ENCODE data around the gene XPNPEP2. TPM values are rescaled to one million over a fixed set of nuclear protein-coding genes. Genes with fewer than 3 reads are reported as not detected.

XPNPEP2 gene
- total RNA-seq, 1 donor from 2014 or later, result 0.31 TPM

GRCh38 chrX:129780441-129781105 is 41.8 kb downstream of the XPNPEP2 start:
- DNase-seq, result no peak

DNA sequence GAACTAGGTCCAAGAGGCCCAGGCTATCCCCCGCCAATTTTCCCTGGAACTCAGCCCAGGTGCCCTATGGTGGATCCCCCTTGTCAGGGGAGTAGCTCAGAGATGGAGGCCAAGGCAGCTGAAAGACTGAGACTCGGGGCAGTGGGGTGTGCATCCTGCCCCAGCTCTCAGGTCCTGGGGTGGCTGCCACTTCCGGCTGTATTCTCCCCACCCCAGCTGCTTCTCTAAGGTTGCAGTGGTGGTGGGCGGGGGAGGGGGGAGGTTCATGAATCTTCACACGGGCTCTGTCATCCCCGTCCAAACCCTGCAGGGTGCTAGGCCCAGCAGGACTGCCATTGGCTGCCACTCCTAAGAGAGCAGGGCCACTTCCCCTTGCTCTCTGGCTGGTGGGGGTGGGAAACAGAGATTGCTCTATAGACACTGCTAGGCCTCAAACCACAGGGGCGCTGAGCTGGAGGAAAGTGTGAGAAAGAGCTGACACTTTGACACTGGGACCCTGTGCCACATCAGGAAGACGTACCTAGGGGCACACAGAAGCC is 42.4 kb downstream of the XPNPEP2 start:
- DNase-seq, result no peak

DNA sequence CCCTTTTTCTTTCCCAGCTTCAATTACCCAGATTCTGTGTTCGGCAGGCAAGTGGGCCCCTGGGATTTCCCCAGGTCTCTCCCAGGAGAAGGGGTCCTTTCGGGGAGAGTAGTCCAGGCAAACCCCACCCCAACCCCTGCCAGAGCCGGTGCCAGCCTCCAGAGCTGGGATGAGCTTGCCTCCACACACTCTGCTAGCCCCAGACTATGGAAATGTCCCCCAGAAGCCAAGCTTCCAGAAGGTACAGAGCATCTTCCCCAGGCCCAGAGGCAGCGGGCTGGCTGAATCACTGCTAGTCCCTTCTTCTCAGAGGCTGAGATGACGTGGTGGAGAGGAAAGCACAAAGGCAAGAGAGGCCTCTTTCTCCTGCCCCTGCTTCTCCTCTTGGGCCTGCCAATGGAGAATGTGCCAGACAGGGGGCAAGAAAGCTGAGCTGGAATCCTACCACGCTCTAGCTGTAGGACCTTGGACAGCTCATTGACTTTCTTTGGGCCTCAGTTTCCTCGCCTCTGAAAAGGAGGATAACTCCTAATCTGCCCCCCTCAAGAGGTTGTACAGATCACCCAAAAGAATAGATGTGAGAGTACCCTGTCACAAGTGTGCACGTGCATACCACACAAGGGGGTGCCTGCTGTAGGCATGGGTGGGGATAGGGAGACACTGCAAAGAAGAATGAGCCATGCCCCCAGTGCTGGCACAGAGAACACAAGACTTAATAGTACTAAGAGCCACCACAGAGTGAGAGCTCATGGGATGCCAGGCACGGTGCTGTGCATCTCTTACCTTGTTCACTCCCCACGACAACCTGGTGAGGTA is 43.1 kb downstream of the XPNPEP2 start:
- DNase-seq, result no peak

DNA sequence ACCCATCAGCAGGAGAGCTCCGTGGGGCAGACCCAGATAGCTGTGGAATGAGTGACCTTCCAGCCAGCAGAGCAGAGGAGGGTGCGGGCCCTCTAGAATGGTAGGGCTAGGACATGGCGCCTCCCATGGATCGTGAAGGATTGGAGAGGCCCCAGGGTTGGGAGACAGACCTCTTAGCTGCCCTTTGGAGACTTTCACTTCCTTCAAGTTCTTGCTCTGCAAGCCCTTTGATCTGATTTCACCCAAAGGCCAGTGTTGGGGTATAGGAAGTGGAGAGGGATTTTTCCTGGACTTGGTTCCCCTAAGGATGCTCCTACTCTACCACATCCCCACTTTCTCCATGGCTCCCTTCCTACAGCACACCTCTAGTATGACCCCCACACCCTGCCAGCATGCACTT is 43.9 kb downstream of the XPNPEP2 start:
- DNase-seq, result no peak

- no peak for DNase-seq
These were observed 44.5 kb downstream of the XPNPEP2 start for GRCh38 chrX:129783291-129783713.

DNA sequence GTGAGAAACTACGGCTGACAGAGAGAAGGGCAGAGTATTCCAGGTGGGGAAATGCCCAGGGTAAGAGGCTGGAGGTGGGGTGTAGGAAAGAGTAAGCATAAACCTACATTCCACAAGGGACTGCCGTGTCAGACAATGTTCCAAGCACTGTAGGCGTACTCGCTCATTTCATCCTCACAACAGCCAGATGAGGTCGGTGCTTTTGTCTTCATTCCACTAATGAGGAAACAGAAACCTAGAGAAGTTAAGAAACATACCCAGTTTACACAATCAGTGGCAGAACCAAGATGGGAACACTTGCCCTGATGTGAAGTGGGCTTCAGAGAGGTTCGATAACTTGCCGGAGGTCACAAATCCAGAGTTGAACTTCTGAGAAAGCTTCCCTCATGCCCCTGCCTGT is 45.6 kb downstream of the XPNPEP2 start:
- no peak for DNase-seq

DNA sequence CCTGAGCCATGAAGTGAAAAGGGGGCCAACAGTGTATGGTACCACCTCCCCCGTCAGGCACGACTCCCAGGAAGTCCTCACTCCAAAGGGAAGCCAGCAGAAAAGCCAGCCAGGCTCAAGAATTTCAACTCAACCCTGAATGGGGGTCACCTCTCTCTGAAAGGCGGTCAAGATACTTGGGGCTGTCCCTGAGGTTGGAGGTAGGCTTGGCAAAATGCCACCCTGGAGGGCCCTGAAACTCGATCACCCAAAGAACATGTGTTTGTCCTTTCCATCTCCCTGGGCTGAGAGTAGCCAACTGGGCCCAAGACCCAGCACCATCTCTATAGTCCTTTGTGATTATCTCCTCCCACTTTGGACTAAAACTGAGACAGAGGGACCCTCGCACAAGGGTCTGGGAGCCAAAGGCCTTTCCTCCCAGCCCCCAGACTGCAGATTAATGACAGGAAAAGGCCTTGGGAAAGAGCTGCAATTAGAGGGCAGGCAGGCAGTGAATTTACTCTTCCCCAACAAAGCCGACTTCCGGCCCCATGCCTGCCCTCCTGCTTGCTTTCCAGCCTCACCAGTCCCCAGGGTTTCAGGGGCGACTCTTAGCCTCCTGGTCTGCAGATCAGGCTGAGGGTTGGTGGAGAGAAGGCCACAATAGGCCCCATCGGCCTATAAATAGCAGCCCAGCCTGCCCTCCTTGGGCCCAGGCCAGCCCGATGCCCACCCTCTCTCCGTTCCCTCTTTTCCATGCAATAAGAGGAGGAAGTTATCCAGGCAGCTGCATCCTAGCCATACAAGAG is 46.6 kb downstream of the XPNPEP2 start:
- DNase-seq, result no peak

GRCh38 chrX:129786210-129786651 is 47.5 kb downstream of the XPNPEP2 start:
- DNase-seq, result no peak

GRCh38 chrX:129787336-129788055 is 48.7 kb downstream of the XPNPEP2 start:
- no peak for DNase-seq

DNA sequence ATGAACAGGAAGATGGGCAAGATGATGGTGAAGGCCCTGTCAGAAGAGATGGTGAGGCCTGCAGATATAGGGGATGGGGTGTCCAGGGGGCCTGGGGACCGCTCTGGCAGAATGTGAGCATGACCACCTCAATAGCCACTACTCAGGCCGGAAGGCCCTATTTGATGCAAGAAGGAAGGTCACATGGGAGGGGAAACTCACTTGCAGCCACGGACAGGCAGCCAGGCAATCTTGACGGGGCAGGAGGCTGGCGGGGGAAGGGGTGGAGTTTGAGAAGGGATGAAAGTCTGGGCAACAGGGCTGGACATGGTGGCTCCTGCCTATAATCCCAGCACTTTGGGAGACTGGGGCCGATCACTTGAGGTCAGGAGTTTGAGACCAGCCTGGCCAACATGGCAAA is 49.7 kb downstream of the XPNPEP2 start:
- DNase-seq, result no peak

- DNase-seq, result no peak
These were observed 51.4 kb downstream of the XPNPEP2 start for GRCh38 chrX:129790146-129790545.

- DNase-seq, result no peak
These were observed 52.0 kb downstream of the XPNPEP2 start for GRCh38 chrX:129790808-129791207.

DNA sequence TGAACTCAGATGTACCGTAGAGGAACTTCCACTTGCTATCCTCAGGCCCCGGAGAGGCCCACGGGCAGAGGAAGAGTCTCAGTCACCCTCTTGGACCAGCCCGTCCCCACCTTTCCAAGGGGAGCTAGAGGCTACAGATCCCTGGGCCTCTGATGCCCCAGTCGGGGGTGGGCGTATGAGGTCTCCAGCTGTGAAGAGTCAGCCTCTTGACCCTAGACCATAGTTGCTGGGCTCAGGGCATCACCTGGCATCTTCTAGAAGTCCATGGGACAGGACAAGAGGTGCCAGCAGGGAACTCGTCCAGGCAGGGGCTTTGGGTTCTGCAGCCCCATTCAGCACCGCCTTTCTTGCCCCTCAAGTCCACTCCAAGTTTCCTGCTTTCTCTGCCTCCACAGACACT is 52.6 kb downstream of the XPNPEP2 start:
- DNase-seq, result no peak

DNA sequence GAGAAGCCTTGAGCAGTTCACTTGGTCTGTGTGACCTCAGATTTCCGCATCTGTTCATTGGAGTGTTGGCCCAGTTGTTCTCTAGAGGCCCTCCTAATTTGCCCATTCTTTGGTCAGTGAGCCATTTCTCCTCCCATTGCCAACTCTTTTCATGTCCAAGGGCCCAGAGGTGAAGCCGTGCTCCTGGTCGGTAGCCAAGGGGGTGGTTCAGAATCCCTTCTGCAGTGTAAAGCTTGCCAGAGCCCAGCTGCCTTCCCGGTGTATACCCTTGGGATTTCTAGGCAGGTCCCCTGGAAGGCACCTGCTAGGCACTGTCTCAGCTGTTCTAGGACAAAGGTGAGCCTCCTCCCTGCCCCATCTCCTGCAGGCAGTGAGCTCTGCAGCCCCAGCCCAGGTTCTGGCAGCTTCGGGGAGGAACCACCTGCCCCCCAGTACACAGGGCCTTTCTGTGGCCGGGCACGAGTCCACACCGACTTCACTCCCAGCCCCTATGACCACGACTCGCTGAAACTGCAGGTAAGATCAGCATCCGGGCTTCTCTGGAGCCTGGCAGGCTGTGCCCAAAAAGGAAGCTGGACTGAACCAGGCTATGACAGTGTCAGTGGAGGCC is 53.3 kb downstream of the XPNPEP2 start:
- no peak for DNase-seq

GRCh38 chrX:129792586-129793291 is 54.0 kb downstream of the XPNPEP2 start:
- DNase-seq, result no peak

DNA sequence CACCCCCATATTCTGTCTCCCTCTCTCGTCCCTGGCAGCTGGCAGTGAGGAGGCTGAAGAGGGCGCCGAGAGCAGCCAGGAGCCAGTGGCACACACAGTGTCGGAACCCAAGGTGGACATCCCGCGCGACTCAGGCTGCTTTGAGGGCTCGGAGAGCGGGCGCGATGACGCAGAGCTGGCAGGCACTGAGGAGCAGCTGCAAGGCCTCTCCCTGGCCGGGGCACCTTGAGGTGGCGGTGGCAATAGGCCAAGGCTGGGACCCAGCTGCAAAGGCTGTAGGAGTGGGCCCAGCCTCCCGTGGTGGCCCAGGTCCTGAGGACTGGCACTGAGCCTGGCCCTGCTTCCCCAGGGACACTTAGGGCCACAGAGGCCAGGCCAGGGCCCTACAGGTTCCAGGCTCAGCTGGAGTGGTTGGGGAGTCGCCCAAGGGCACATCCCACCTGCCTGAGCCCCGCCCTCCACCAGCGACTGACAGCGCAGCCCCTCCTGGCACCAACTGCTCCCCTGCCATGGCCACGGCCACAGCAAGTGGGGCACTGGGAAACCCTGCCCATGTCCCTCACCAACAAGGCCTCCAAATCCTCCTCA is 54.9 kb downstream of the XPNPEP2 start:
- DNase-seq, result no peak

- DNase-seq, result no peak
These were observed 56.8 kb downstream of the XPNPEP2 start for GRCh38 chrX:129795584-129795983.

GRCh38 chrX:129797251-129797906 is 58.6 kb downstream of the XPNPEP2 start:
- no peak for DNase-seq

GRCh38 chrX:129798456-129798855 is 59.7 kb downstream of the XPNPEP2 start:
- no peak for DNase-seq

GRCh38 chrX:129798888-129799287 is 60.1 kb downstream of the XPNPEP2 start:
- DNase-seq, result no peak

Measured in occipital lobe (tissue), 2 donors.